ENCODE results near the gene SLC25A20.

Gene SLC25A20

GRCh38 chr3:48898383-48899234 is at the start of gene SLC25A20:
SLC25A20 (minus strand) TSS chr3:48898882; CDS start chr3:48898794, 88 bp downstream.
- TF ChIP-seq, protein P1, sequence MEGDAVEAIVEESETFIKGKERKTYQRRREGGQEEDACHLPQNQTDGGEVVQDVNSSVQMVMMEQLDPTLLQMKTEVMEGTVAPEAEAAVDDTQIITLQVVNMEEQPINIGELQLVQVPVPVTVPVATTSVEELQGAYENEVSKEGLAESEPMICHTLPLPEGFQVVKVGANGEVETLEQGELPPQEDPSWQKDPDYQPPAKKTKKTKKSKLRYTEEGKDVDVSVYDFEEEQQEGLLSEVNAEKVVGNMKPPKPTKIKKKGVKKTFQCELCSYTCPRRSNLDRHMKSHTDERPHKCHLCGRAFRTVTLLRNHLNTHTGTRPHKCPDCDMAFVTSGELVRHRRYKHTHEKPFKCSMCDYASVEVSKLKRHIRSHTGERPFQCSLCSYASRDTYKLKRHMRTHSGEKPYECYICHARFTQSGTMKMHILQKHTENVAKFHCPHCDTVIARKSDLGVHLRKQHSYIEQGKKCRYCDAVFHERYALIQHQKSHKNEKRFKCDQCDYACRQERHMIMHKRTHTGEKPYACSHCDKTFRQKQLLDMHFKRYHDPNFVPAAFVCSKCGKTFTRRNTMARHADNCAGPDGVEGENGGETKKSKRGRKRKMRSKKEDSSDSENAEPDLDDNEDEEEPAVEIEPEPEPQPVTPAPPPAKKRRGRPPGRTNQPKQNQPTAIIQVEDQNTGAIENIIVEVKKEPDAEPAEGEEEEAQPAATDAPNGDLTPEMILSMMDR (IDR thresholded peaks at IDR 0.05): no peak

- TF ChIP-seq, protein P1 (IDR thresholded peaks at IDR 0.05): no peak
These were observed 47.3 kb upstream of the SLC25A20 start for GRCh38 chr3:48945891-48946549.

- TF ChIP-seq, protein P1 (IDR thresholded peaks at IDR 0.05): no peak
These were observed 46.8 kb upstream of the SLC25A20 start for GRCh38 chr3:48945432-48945831.

DNA sequence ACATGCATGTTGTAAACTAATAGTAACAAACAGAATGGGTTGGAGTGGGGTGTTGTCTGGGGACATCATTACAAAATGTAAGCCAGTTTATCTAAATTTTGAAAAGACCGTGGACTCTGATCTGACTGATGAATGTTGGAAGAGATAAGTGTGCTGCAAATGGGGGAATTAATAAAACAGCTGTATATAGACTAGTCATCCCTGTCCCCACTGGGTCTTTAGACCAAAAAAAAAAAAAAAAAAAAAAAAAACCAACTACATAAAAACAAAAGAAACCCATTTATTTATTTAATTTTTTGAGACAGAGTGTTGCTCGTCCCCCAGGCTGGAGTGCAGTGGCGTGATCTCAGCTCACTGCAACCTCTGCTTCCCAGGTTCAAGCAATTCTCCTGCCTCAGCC is 40.0 kb upstream of the SLC25A20 start:
- TF ChIP-seq, protein P1 (IDR thresholded peaks at IDR 0.05): no peak

GRCh38 chr3:48938156-48938555 is 39.5 kb upstream of the SLC25A20 start:
- TF ChIP-seq, protein P1 (IDR thresholded peaks at IDR 0.05): no peak

DNA sequence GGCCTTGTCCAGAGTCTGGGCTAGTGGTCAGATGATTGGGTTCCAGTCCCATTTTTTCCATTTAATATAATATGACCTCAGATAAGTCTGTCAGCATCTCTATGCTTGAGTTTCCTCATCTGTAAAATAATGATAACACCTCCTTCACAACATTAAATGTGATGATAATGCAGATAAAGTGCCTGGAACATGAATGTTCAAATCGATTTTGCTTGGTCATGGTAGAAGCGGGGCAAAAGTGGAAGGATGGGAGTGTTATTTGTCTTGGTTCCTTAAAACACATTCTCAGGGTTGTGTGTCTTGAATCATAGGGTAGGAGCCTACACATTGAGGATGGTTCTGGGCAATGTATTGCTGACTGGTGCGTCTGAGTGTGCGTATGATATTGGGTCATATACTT is 36.8 kb upstream of the SLC25A20 start:
- TF ChIP-seq, protein P1 (IDR thresholded peaks at IDR 0.05): no peak

GRCh38 chr3:48934333-48934991 is 35.8 kb upstream of the SLC25A20 start:
- TF ChIP-seq, protein P1 (IDR thresholded peaks at IDR 0.05): no peak

Measured in LNCAP (cell line).